Measurements from ENCODE around the gene KIF26B.
"Not testable (repeated sequence)": the region's sequence is repeated elsewhere in the genome, so short reads cannot be mapped to it uniquely, and the experiment has no call there.

The KIF26B gene

GRCh38 chr1:245700631-245701030 is 545.8 kb downstream of the KIF26B start:
- no peak for DNase-seq (ENCODE audit: low read depth)

- DNase-seq (ENCODE audit: low read depth), result no peak
Measured at GRCh38 chr1:245701631-245702030, 546.8 kb downstream of the KIF26B start.

GRCh38 chr1:245702346-245702745 is 547.6 kb downstream of the KIF26B start:
- DNase-seq (ENCODE audit: low read depth), result no peak

- no peak for DNase-seq (ENCODE audit: low read depth)
Measured at GRCh38 chr1:245704341-245704740, 549.6 kb downstream of the KIF26B start.

GRCh38 chr1:245704765-245705164 is 550.0 kb downstream of the KIF26B start:
- no peak for DNase-seq (ENCODE audit: low read depth)

GRCh38 chr1:245707941-245708340 is 553.2 kb downstream of the KIF26B start:
- no peak for DNase-seq (ENCODE audit: low read depth)

- no peak for DNase-seq (ENCODE audit: low read depth)
Measured at GRCh38 chr1:245710961-245711903, 556.4 kb downstream of the KIF26B start.

- not testable (repeated sequence) for DNase-seq (ENCODE audit: low read depth)
Measured at GRCh38 chr1:245714027-245714426, 559.2 kb downstream of the KIF26B start.

- no peak for DNase-seq (ENCODE audit: low read depth)
Measured at GRCh38 chr1:245715291-245715701, 560.5 kb downstream of the KIF26B start.

- DNase-seq (ENCODE audit: low read depth), result no peak
Measured at GRCh38 chr1:245715970-245716369, 561.2 kb downstream of the KIF26B start.

- DNase-seq (ENCODE audit: low read depth), result no peak
Measured at GRCh38 chr1:245716561-245716960, 561.8 kb downstream of the KIF26B start.

GRCh38 chr1:245717611-245718010 is 562.8 kb downstream of the KIF26B start:
- DNase-seq (ENCODE audit: low read depth), result no peak

GRCh38 chr1:245718123-245718522 is 563.3 kb downstream of the KIF26B start:
- no peak for DNase-seq (ENCODE audit: low read depth)

- DNase-seq (ENCODE audit: low read depth), result no peak
Measured at GRCh38 chr1:245718951-245719350, 564.2 kb downstream of the KIF26B start.

GRCh38 chr1:245721488-245721887 is 566.7 kb downstream of the KIF26B start:
- DNase-seq (ENCODE audit: low read depth), result no peak

GRCh38 chr1:245728035-245728434 is 573.2 kb downstream of the KIF26B start:
- not testable (repeated sequence) for DNase-seq (ENCODE audit: low read depth)

GRCh38 chr1:245730801-245731200 is 576.0 kb downstream of the KIF26B start:
- DNase-seq (ENCODE audit: low read depth), result no peak

GRCh38 chr1:245740336-245740735 is 585.6 kb downstream of the KIF26B start:
- not testable (repeated sequence) for DNase-seq (ENCODE audit: low read depth)

GRCh38 chr1:245742896-245743295 is 588.1 kb downstream of the KIF26B start:
- no peak for DNase-seq (ENCODE audit: low read depth)

GRCh38 chr1:245748240-245748639 is 593.5 kb downstream of the KIF26B start:
- no peak for DNase-seq (ENCODE audit: low read depth)

GRCh38 chr1:245748646-245749045 is 593.9 kb downstream of the KIF26B start:
- DNase-seq (ENCODE audit: low read depth), result no peak

- DNase-seq (ENCODE audit: low read depth), result no peak
Measured at GRCh38 chr1:245749053-245749452, 594.3 kb downstream of the KIF26B start.

GRCh38 chr1:245750261-245750660 is 595.5 kb downstream of the KIF26B start:
- DNase-seq (ENCODE audit: low read depth), result no peak

- no peak for DNase-seq (ENCODE audit: low read depth)
Measured at GRCh38 chr1:245751116-245751515, 596.3 kb downstream of the KIF26B start.
